Naive thymus-derived CD4-positive, alpha-beta T cell (primary cell): Measurements from ENCODE around the gene TUT7. TPM values are rescaled to one million over a fixed set of nuclear protein-coding genes. Genes with fewer than 3 reads are reported as not detected.

Experiments used
- ATAC-seq: fragments of 150-1000 bp; cut with Tn5 transposase; 2 replicates; pipeline ENCODE4 v1.10.0; 2021; ENCODE audit warnings: mild to moderate bottlenecking, moderate library complexity
- CTCF ChIA-PET: fragments of 350-600 bp; sonication (Branson Sonifier 250); formaldehyde crosslinking; loops from one replicate; lab custom pipeline; 2021; ENCODE audit warnings: antibody characterized with exemption; lab: Charles Lee
- POLR2A ChIA-PET: fragments of 350-600 bp; sonication (Branson Sonifier 250); formaldehyde crosslinking; loops from one replicate; lab custom pipeline; 2021; ENCODE audit warnings: antibody characterized with exemption, inconsistent platforms; lab: Charles Lee
- DNase-seq, 9 donors: peaks; one replicate each; pipeline versions ENCODE4 v3.0.0 to v3.0.0-alpha.2; 2020 to 2022; ENCODE audit warnings: mixed read lengths in 1 of 9
- H3K27ac ChIP-seq: one replicate; pipeline ENCODE4 v1.7.0; 2013; ENCODE audit warnings: mild to moderate bottlenecking, low read depth, low read length, moderate library complexity
- H3K27me3 ChIP-seq, 2 donors: one replicate each; pipeline ENCODE4 v1.7.0; 2013; ENCODE audit warnings: low read length in 2 of 2, mild to moderate bottlenecking in 2 of 2, moderate library complexity in 2 of 2; ENCODE audit not compliant: control insufficient read depth in 2 of 2, insufficient read depth in 2 of 2
- H3K36me3 ChIP-seq, 3 experiments: 1 replicate in 2 of 3; 2 replicates in 1 of 3; pipeline ENCODE4 v1.7.0; 2013; ENCODE audit warnings: low read length in 3 of 3, mild to moderate bottlenecking in 3 of 3, moderate library complexity in 1 of 3; ENCODE audit not compliant: insufficient read depth in 3 of 3, control insufficient read depth in 2 of 3
- H3K4me1 ChIP-seq, 2 donors: one replicate each; pipeline ENCODE4 v1.7.0; 2013; ENCODE audit warnings: low read length in 2 of 2, mild to moderate bottlenecking in 2 of 2, moderate library complexity in 1 of 2; ENCODE audit not compliant: control insufficient read depth in 2 of 2, insufficient read depth in 2 of 2
- H3K4me3 ChIP-seq: 2 replicates; pipeline ENCODE4 v1.7.0; 2013; ENCODE audit warnings: mild to moderate bottlenecking, low read length
- H3K9me3 ChIP-seq, 3 experiments: 1 replicate in 2 of 3; 2 replicates in 1 of 3; pipeline ENCODE4 v1.7.0; 2013; ENCODE audit warnings: low read length in 3 of 3; ENCODE audit not compliant: control insufficient read depth in 2 of 3
- H3K27ac Mint-ChIP-seq, 9 donors: one replicate each; pipeline ENCODE4 v1.8.0; 2020 to 2022; ENCODE audit warnings: mixed read lengths in 9 of 9, mild to moderate bottlenecking in 8 of 9, moderate library complexity in 5 of 9, inconsistent platforms in 2 of 9
- H3K27me3 Mint-ChIP-seq, 5 donors: one replicate each; pipeline ENCODE4 v1.8.0; 2021 to 2022; ENCODE audit warnings: mixed read lengths in 5 of 5, mild to moderate bottlenecking in 1 of 5
- H3K36me3 Mint-ChIP-seq, 5 donors: one replicate each; pipeline ENCODE4 v1.8.0; 2020 to 2022; ENCODE audit warnings: mixed read lengths in 5 of 5, mild to moderate bottlenecking in 3 of 5, inconsistent platforms in 1 of 5
- H3K4me1 Mint-ChIP-seq, 7 donors: one replicate each; pipeline ENCODE4 v1.8.0; 2020 to 2022; ENCODE audit warnings: mixed read lengths in 7 of 7, mild to moderate bottlenecking in 3 of 7, inconsistent platforms in 1 of 7
- H3K4me3 Mint-ChIP-seq, 10 donors: one replicate each; pipeline ENCODE4 v1.8.0; 2020 to 2022; ENCODE audit warnings: mild to moderate bottlenecking in 10 of 10, mixed read lengths in 10 of 10, moderate library complexity in 6 of 10, inconsistent platforms in 2 of 10
- H3K9me3 Mint-ChIP-seq, 11 donors: one replicate each; pipeline ENCODE4 v1.8.0; 2020 to 2022; ENCODE audit warnings: mixed read lengths in 11 of 11, mild to moderate bottlenecking in 4 of 11, inconsistent platforms in 1 of 11, moderate library complexity in 1 of 11
- intact Hi-C, 2 donors: fragments of 100-400 bp; cut with micrococcal nuclease; formaldehyde crosslinking; loops; one replicate each; pipeline ENCODE4 v1.15.1; 2023
- polyA plus RNA-seq, 2 donors: library from polyadenylated mRNA; unstranded; fragments of 300-500 nt; fragmentation: Illumina TruSeq; gene quantifications; one replicate each; pipeline ENCODE4 v1.2.3, GENCODE V29; 2021
- total RNA-seq, 6 experiments: library from RNA in 5 of 6; stranded (reverse) in 5 of 6; gene quantifications; 1 replicate in 5 of 6; 2 replicates in 1 of 6; pipeline ENCODE4 v1.2.3 and lab custom pipeline; 2021 to 2026

The TUT7 gene
- total and polyA plus RNA-seq, 7 experiments from 2014 or later, result 15.2 to 57.4 (median 41.9) TPM

- no peaks in the 10 kb centered on the region for H3K27me3 ChIP-seq
- no peaks in the 10 kb centered on the region for H3K9me3 Mint-ChIP-seq
- H3K36me3 ChIP-seq, result no peaks in the 10 kb centered on the region
- ATAC-seq (peak; percentile 55), DNase-seq (no peak)
- H3K4me1 Mint-ChIP-seq, result peaks cover 4 to 18% (median 12%) of the 10 kb centered on the region in 7 donors
- H3K27ac ChIP-seq, result no peak overlapping the region
- ChIA-PET CTCF (no interaction called here), POLR2A (no interaction called here)
- H3K9me3 ChIP-seq, result no peaks in the 10 kb centered on the region
- H3K4me3 ChIP-seq, result no peak overlapping the region
- H3K36me3 Mint-ChIP-seq, result no peaks in the 10 kb centered on the region
- peaks cover 0 to 25% (median 0%) of the 10 kb centered on the region in 5 donors for H3K27me3 Mint-ChIP-seq
- no peak overlapping the region for H3K4me3 Mint-ChIP-seq
- intact Hi-C loops, result loop anchor here in 1 of 2 donors (10.0 kb wide), 1 partner anchor 555 kb away; no protein-coding TSS in a partner anchor
- no peaks in the 10 kb centered on the region for H3K4me1 ChIP-seq
- H3K27ac Mint-ChIP-seq, result no peak overlapping the region
Observed at GRCh38 chr9:86359151-86359879, 5.1 kb upstream of the TUT7 start.

GRCh38 chr9:86356871-86357866 lies 3.0 kb upstream of the TUT7 start:
- ChIA-PET CTCF (no interaction called here), POLR2A (no interaction called here)
- H3K27me3 Mint-ChIP-seq, result peaks cover 0 to 19% (median 0%) of the 10 kb centered on the region in 5 donors
- DNase-seq (no peak), ATAC-seq (no peak)
- H3K4me3 Mint-ChIP-seq, result no peak overlapping the region
- intact Hi-C loops, result loop anchor here in 1 of 2 donors (10.0 kb wide), 1 partner anchor 552 kb away; no protein-coding TSS in a partner anchor
- Histone ChIP-seq H3K4me3 (no peak overlapping the region), H3K36me3 (peaks cover 0 to 5% (median 0%) of the 10 kb centered on the region in 3 experiments), H3K27me3 (no peaks in the 10 kb centered on the region), H3K4me1 (peaks cover 7 to 13% of the 10 kb centered on the region in 2 donors), H3K9me3 (no peaks in the 10 kb centered on the region), H3K27ac (no peak overlapping the region)
- peaks cover 17 to 34% (median 27%) of the 10 kb centered on the region in 7 donors for H3K4me1 Mint-ChIP-seq
- peak overlapping the region in 1 of 9 donors; percentile 3 for H3K27ac Mint-ChIP-seq
- H3K9me3 Mint-ChIP-seq, result no peaks in the 10 kb centered on the region
- peaks cover 0 to 6% (median 0%) of the 10 kb centered on the region in 5 donors for H3K36me3 Mint-ChIP-seq

GRCh38 chr9:86355814-86356213 lies 1.6 kb upstream of the TUT7 start:
- POLR2A ChIA-PET, result interaction anchor here (0.7 kb wide), 1 partner anchor 73 kb away, joined by 3 read pairs; the partner anchor contains the start of gene ISCA1

GRCh38 chr9:86354818-86355309 lies 654 bp upstream of the TUT7 start:
- Histone ChIP-seq H3K27me3 (no peaks in the 10 kb centered on the region), H3K4me1 (peaks cover 7 to 14% of the 10 kb centered on the region in 2 donors), H3K36me3 (peaks cover 0 to 5% (median 0%) of the 10 kb centered on the region in 3 experiments), H3K9me3 (no peaks in the 10 kb centered on the region), H3K27ac (peak overlapping the region; percentile 84), H3K4me3 (peak overlapping the region; percentile 95)
- Mint-ChIP-seq H3K36me3 (peaks cover 0 to 14% (median 7%) of the 10 kb centered on the region in 5 donors), H3K4me3 (peak overlapping the region; percentile 80 to 97 (median 95)), H3K4me1 (peaks cover 28 to 55% (median 47%) of the 10 kb centered on the region in 7 donors), H3K9me3 (no peaks in the 10 kb centered on the region), H3K27ac (peak overlapping the region; percentile 71 to 97 (median 93)), H3K27me3 (peaks cover 0 to 12% (median 0%) of the 10 kb centered on the region in 5 donors)
- intact Hi-C loops, result loop anchor here (1.0 to 10.0 kb wide), 11 partner anchors 17 to 1617 kb away; partner anchors contain the start of genes GAS1 (in 2 of the 2), CDK20 (in 1 of the 2), ISCA1 (in 1 of the 2) and NAA35 (in 1 of the 2)
- POLR2A ChIA-PET, result interaction anchor here (0.7 kb wide), 1 partner anchor 73 kb away, joined by 3 read pairs; the partner anchor contains the start of gene ISCA1
- CTCF ChIA-PET, result no interaction called here
- ATAC-seq (no peak), DNase-seq (no peak)

More at GRCh38 chr9:86355814-86356213, 1.6 kb upstream of the TUT7 start:
- Mint-ChIP-seq H3K9me3 (no peaks in the 10 kb centered on the region), H3K4me1 (peaks cover 24 to 46% (median 38%) of the 10 kb centered on the region in 7 donors), H3K36me3 (peaks cover 0 to 13% (median 7%) of the 10 kb centered on the region in 5 donors), H3K4me3 (peak overlapping the region in 4 of 10 donors; percentile 80 to 96 (median 96)), H3K27ac (peak overlapping the region in 4 of 9 donors; percentile 71 to 97 (median 89)), H3K27me3 (peaks cover 0 to 14% (median 0%) of the 10 kb centered on the region in 5 donors)
- no peaks in the 10 kb centered on the region for H3K27me3 ChIP-seq
- H3K4me1 ChIP-seq, result peaks cover 7 to 14% of the 10 kb centered on the region in 2 donors
- no peaks in the 10 kb centered on the region for H3K9me3 ChIP-seq
- CTCF ChIA-PET, result no interaction called here
- no peak overlapping the region for H3K4me3 ChIP-seq
- ATAC-seq (no peak), DNase-seq (no peak)
- intact Hi-C loops, result loop anchor here in 1 of 2 donors (10.0 kb wide), 1 partner anchor 551 kb away; no protein-coding TSS in a partner anchor
- peaks cover 0 to 5% (median 0%) of the 10 kb centered on the region in 3 experiments for H3K36me3 ChIP-seq
- no peak overlapping the region for H3K27ac ChIP-seq

GRCh38 chr9:86353655-86354010 lies 577 bp downstream of the TUT7 start:
- Histone ChIP-seq H3K36me3 (peaks cover 0 to 5% (median 0%) of the 10 kb centered on the region in 3 experiments), H3K27me3 (no peaks in the 10 kb centered on the region), H3K4me3 (peak overlapping the region; percentile 95), H3K27ac (peak overlapping the region; percentile 84), H3K4me1 (peaks cover 7 to 15% of the 10 kb centered on the region in 2 donors), H3K9me3 (no peaks in the 10 kb centered on the region)
- Mint-ChIP-seq H3K27ac (peak overlapping the region; percentile 85 to 97 (median 94)), H3K9me3 (peaks cover 0 to under 1% (median 0%) of the 10 kb centered on the region in 11 donors), H3K36me3 (peaks cover 0 to 15% (median 11%) of the 10 kb centered on the region in 5 donors), H3K27me3 (peaks cover 0 to 10% (median 0%) of the 10 kb centered on the region in 5 donors), H3K4me1 (peaks cover 31 to 61% (median 52%) of the 10 kb centered on the region in 7 donors), H3K4me3 (peak overlapping the region; percentile 80 to 97 (median 95))
- ATAC-seq, result no peak
- POLR2A ChIA-PET, result interaction anchor here (0.8 to 1.4 kb wide), 4 partner anchors 13 to 76 kb away, joined by 3 to 6 read pairs (median 4); partner anchors contain the start of gene ISCA1
- DNase-seq, result peak in 5 of 9 donors; percentile 1 to 21 (median 12)
- intact Hi-C loops, result loop anchor here (1.0 to 10.0 kb wide), 11 partner anchors 15 to 1619 kb away; partner anchors contain the start of genes GAS1 (in 2 of the 2), CDK20 (in 1 of the 2), ISCA1 (in 1 of the 2) and NAA35 (in 1 of the 2)
- CTCF ChIA-PET, result no interaction called here
